ENCODE results near the gene ITPR2. TPM values are rescaled to one million over a fixed set of nuclear protein-coding genes. Genes with fewer than 3 reads are reported as not detected.

ITPR2 gene
- polyA plus RNA-seq, 2 of the 4 experiments (the other 2 are of a cell fraction), result 3.1 to 8.1 TPM

- no peak for FAIRE-seq
- 77% methylated on average over 4 of the region's 4 CpGs for WGBS (ENCODE audit: missing lambda C conversion rate)
- POLR2A ChIA-PET, result no interaction called here
Observed at GRCh38 chr12:26658991-26659390, 174.0 kb downstream of the ITPR2 start.

GRCh38 chr12:26654623-26655022, 178.4 kb downstream of the ITPR2 start:
- no peak for FAIRE-seq
- CTCF ChIA-PET, result interaction anchor here (0.9 to 1.0 kb wide), 2 partner anchors 39 to 47 kb away, joined by 3 read pairs; no protein-coding TSS in a partner anchor
- TF ChIP-seq, protein P1, sequence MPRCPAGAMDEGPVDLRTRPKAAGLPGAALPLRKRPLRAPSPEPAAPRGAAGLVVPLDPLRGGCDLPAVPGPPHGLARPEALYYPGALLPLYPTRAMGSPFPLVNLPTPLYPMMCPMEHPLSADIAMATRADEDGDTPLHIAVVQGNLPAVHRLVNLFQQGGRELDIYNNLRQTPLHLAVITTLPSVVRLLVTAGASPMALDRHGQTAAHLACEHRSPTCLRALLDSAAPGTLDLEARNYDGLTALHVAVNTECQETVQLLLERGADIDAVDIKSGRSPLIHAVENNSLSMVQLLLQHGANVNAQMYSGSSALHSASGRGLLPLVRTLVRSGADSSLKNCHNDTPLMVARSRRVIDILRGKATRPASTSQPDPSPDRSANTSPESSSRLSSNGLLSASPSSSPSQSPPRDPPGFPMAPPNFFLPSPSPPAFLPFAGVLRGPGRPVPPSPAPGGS (IDR thresholded peaks at IDR 0.05), result no peak
- no peak for TF ChIP-seq USF2 (IDR thresholded peaks at IDR 0.05)
- no peak overlapping the region for H3K4me2 ChIP-seq
- no peak for DNase-seq (ENCODE audit: low read depth in 1 of 2, low spot score in 1 of 2)
- POLR2A ChIA-PET, result no interaction called here
- peaks cover 10% of the 10 kb centered on the region; the same call in 2 of the 3 replicates for H3K9me3 ChIP-seq
- no peak for ATAC-seq
- H3K4me3 ChIP-seq, result no peak overlapping the region
- no peak overlapping the region for H3K27ac ChIP-seq
- no peaks in the 10 kb centered on the region for H3K4me1 ChIP-seq

More at GRCh38 chr12:26658991-26659390, 174.0 kb downstream of the ITPR2 start:
- CTCF ChIA-PET, result no interaction called here
- no peak overlapping the region for H3K4me3 ChIP-seq
- H3K4me2 ChIP-seq, result no peak overlapping the region
- DNase-seq (ENCODE audit: low read depth in 1 of 2, low spot score in 1 of 2) (no peak), ATAC-seq (no peak)
- H3K27ac ChIP-seq, result no peak overlapping the region
- H3K4me1 ChIP-seq, result no peaks in the 10 kb centered on the region
- TF ChIP-seq TP53 (CRISPR knock-in tag; IDR thresholded peaks at IDR 0.05) (no peak), MAZ (IDR thresholded peaks at IDR 0.05; ENCODE audit: borderline replicate concordance, low read depth, low read length) (no peak), CHD4 (IDR thresholded peaks at IDR 0.05; ENCODE audit: borderline replicate concordance) (no peak), SMC3 (IDR thresholded peaks at IDR 0.05) (no peak), RCOR1 (IDR thresholded peaks at IDR 0.05; ENCODE audit: low read depth, low read length) (no peak), CEBPB (IDR thresholded peaks at IDR 0.05) (no peak), PHF8 (IDR thresholded peaks at IDR 0.05; ENCODE audit: borderline replicate concordance, low read depth) (no peak)
- no peaks in the 10 kb centered on the region for H3K9me3 ChIP-seq

- 23% methylated on average over 7 of the region's 7 CpGs for WGBS (ENCODE audit: missing lambda C conversion rate)
- FAIRE-seq (peak; percentile 95), ATAC-seq (peak; percentile 47 to 84; a peak in 4 of 6 replicates), DNase-seq (ENCODE audit: low read depth in 1 of 2, low spot score in 1 of 2) (peak; percentile 69 to 71)
- ChIA-PET CTCF (interaction anchor here (0.5 to 3.3 kb wide), 30 partner anchors 9 to 554 kb away, joined by 3 to 49 read pairs (median 4); no protein-coding TSS in a partner anchor), POLR2A (no interaction called here)
- TF ChIP-seq CTCF (IDR thresholded peaks at IDR 0.05), result peak; percentile 76
- TF ChIP-seq SMC3 (IDR thresholded peaks at IDR 0.05), result peak; percentile 80
- TF ChIP-seq TP53 (CRISPR knock-in tag; IDR thresholded peaks at IDR 0.05), result no peak
- peak; percentile 86 to 94 for TF ChIP-seq RAD21 (conservative IDR thresholded peaks at IDR 0.05 in 1 of 2, IDR thresholded peaks at IDR 0.05 in 1 of 2)
- Histone ChIP-seq H3K4me3 (no peak overlapping the region), H3K4me1 (peaks cover 13% of the 10 kb centered on the region), H3K27ac (no peak overlapping the region), H3K4me2 (no peak overlapping the region), H3K9me3 (peaks cover 10% of the 10 kb centered on the region; the same call in 2 of the 3 replicates)
Observed at GRCh38 chr12:26651566-26652188, 181.3 kb downstream of the ITPR2 start.

DNA sequence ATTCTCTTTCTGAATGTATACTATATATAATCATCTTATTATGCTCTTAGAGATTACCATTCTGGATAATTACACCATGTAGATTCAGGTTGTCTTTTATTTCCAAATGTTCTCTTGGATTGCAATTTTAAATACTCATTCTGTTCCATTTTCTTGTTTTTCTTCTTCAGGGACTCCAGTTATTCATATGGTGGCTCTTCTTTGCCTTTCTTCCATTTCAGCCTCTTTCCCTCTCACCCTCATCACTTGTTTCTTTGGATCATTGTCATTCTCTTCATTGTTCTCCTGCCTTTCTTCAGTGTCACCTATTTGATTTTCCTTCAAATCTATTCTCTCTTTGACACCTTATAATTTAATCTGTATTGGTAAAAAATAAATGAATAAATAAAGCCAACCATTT, 182.0 kb downstream of the ITPR2 start:
- ATAC-seq, result no peak
- Histone ChIP-seq H3K4me3 (no peak overlapping the region), H3K27ac (no peak overlapping the region), H3K4me2 (no peak overlapping the region), H3K9me3 (peaks cover 10% of the 10 kb centered on the region; the same call in 2 of the 3 replicates), H3K4me1 (peaks cover 13% of the 10 kb centered on the region)
- DNase-seq (ENCODE audit: low read depth in 1 of 2, low spot score in 1 of 2), result no peak
- no peak for FAIRE-seq
- ChIA-PET CTCF (interaction anchor here (0.5 to 3.3 kb wide), 21 partner anchors 8 to 549 kb away, joined by 3 to 49 read pairs (median 5); no protein-coding TSS in a partner anchor), POLR2A (no interaction called here)
- TF ChIP-seq SREBF2 (IDR thresholded peaks at IDR 0.05) (no peak), RAD21 (conservative IDR thresholded peaks at IDR 0.05 in 1 of 2, IDR thresholded peaks at IDR 0.05 in 1 of 2) (no peak), CHD2 (IDR thresholded peaks at IDR 0.05; ENCODE audit: low read length, partially characterized antibody) (no peak), FOSL2 (IDR thresholded peaks at IDR 0.05) (no peak), FOSL2 (CRISPR knock-in tag; IDR thresholded peaks at IDR 0.05) (no peak), EHF (CRISPR knock-in tag; IDR thresholded peaks at IDR 0.05) (no peak), JUN (IDR thresholded peaks at IDR 0.05) (no peak), EHMT2 (IDR thresholded peaks at IDR 0.05; ENCODE audit: low read depth) (no peak), EP300 (IDR thresholded peaks at IDR 0.05) (no peak), RCOR1 (IDR thresholded peaks at IDR 0.05; ENCODE audit: low read depth, low read length) (no peak)
- TF ChIP-seq, protein P2, sequence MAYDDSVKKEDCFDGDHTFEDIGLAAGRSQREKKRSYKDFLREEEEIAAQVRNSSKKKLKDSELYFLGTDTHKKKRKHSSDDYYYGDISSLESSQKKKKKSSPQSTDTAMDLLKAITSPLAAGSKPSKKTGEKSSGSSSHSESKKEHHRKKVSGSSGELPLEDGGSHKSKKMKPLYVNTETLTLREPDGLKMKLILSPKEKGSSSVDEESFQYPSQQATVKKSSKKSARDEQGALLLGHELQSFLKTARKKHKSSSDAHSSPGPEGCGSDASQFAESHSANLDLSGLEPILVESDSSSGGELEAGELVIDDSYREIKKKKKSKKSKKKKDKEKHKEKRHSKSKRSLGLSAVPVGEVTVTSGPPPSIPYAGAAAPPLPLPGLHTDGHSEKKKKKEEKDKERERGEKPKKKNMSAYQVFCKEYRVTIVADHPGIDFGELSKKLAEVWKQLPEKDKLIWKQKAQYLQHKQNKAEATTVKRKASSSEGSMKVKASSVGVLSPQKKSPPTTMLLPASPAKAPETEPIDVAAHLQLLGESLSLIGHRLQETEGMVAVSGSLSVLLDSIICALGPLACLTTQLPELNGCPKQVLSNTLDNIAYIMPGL (CRISPR knock-in tag; IDR thresholded peaks at IDR 0.05; ENCODE audit: borderline replicate concordance), result no peak
- TF ChIP-seq, protein P3, sequence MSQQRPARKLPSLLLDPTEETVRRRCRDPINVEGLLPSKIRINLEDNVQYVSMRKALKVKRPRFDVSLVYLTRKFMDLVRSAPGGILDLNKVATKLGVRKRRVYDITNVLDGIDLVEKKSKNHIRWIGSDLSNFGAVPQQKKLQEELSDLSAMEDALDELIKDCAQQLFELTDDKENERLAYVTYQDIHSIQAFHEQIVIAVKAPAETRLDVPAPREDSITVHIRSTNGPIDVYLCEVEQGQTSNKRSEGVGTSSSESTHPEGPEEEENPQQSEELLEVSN (IDR thresholded peaks at IDR 0.05; ENCODE audit: borderline replicate concordance, low read depth), result no peak

All from A549 (cell line).